Endothelial cell of hepatic sinusoid (primary cell): Measurements from ENCODE around the gene ZNF669.

Experiments used
- in situ Hi-C: cut with HindIII; loops from 2 replicates; pipeline ENCODE4 v1.10.0; 2017; ENCODE audit warnings: low sequenced_read_pairs

ZNF669 gene

GRCh38 chr1:247077213-247077612, 26.9 kb downstream of the ZNF669 start:
- in situ Hi-C loops = no loop called here

- in situ Hi-C loops = no loop called here
Measured at GRCh38 chr1:247070645-247071044, 33.5 kb downstream of the ZNF669 start.

- in situ Hi-C loops = no loop called here
Measured at GRCh38 chr1:247064304-247064703, 39.9 kb downstream of the ZNF669 start.

- in situ Hi-C loops = no loop called here
Measured at GRCh38 chr1:247060771-247061170, 43.4 kb downstream of the ZNF669 start.

GRCh38 chr1:247056071-247056470, 48.1 kb downstream of the ZNF669 start:
- in situ Hi-C loops = no loop called here

- in situ Hi-C loops = loop anchor here (5.0 kb wide), 1 partner anchor 37 kb away; no protein-coding TSS in a partner anchor
Measured at GRCh38 chr1:247054992-247055415, 49.2 kb downstream of the ZNF669 start.
